Liver (tissue), 9 donors: ENCODE data around the gene TIMM13. TPM values are rescaled to one million over a fixed set of nuclear protein-coding genes. Genes with fewer than 3 reads are reported as not detected.

Experiments used
- DNase-seq: peaks from one replicate; pipeline ENCODE4 v3.0.0-alpha.2; 2017; ENCODE audit warnings: low spot score
- H3K27ac ChIP-seq, 2 donors: one replicate each; pipeline ENCODE4 v1.7.0; 2013; ENCODE audit warnings: inconsistent platforms in 2 of 2, low read length in 2 of 2, control low read depth in 1 of 2, low read depth in 1 of 2, mild to moderate bottlenecking in 1 of 2
- H3K27me3 ChIP-seq, 4 donors: one replicate each; pipeline versions ENCODE4 v1.6.1 to v1.7.0; 2013; ENCODE audit warnings: low read length in 3 of 4, inconsistent platforms in 1 of 4, mild to moderate bottlenecking in 1 of 4, moderate library complexity in 1 of 4; ENCODE audit not compliant: control insufficient read depth in 4 of 4, insufficient read depth in 4 of 4
- H3K36me3 ChIP-seq, 4 donors: one replicate each; pipeline versions ENCODE4 v1.6.1 to v1.7.0; 2013; ENCODE audit warnings: low read length in 3 of 4, mild to moderate bottlenecking in 3 of 4, low read depth in 1 of 4, moderate library complexity in 1 of 4; ENCODE audit not compliant: control insufficient read depth in 4 of 4, insufficient read depth in 3 of 4
- H3K4me1 ChIP-seq, 4 donors: one replicate each; pipeline versions ENCODE4 v1.6.1 to v1.7.0; 2013; ENCODE audit warnings: low read length in 3 of 4, mild to moderate bottlenecking in 3 of 4, moderate library complexity in 1 of 4; ENCODE audit not compliant: control insufficient read depth in 4 of 4, insufficient read depth in 4 of 4
- H3K4me3 ChIP-seq, 3 donors: one replicate each; pipeline versions ENCODE4 v1.6.1 to v1.7.0; 2013; ENCODE audit warnings: low read length in 3 of 3, control low read depth in 1 of 3, low read depth in 1 of 3, mild to moderate bottlenecking in 1 of 3
- H3K9ac ChIP-seq, 2 donors: one replicate each; pipeline ENCODE4 v1.7.0; 2013; ENCODE audit warnings: low read length in 2 of 2, mild to moderate bottlenecking in 2 of 2, moderate library complexity in 2 of 2, control low read depth in 1 of 2, low read depth in 1 of 2
- H3K9me3 ChIP-seq, 4 donors: one replicate each; pipeline versions ENCODE4 v1.6.1 to v1.7.0; 2013; ENCODE audit warnings: low read length in 3 of 4; ENCODE audit not compliant: control insufficient read depth in 4 of 4
- CTCF ChIP-seq: fragments of 150-350 bp; IDR thresholded peaks from 2 replicates; pipeline ENCODE4 v1.5.1; 2017; ENCODE audit warnings: improper control_type of control experiment, low read depth, low read length; ENCODE audit not compliant: missing input control
- FOXA2 ChIP-seq: IDR thresholded peaks from 2 replicates; pipeline ENCODE4 v1.6.1; 2016; ENCODE audit warnings: antibody characterized with exemption
- HNF4A ChIP-seq, 2 donors: conservative IDR thresholded peaks; 2 replicates each; pipeline ENCODE4 v1.6.1; 2016; ENCODE audit warnings: antibody characterized with exemption in 2 of 2, mild to moderate bottlenecking in 2 of 2
- HNF4G ChIP-seq: IDR thresholded peaks from 2 replicates; pipeline ENCODE4 v1.6.1; 2016; ENCODE audit warnings: antibody characterized with exemption
- RAD21 ChIP-seq, 2 donors: IDR thresholded peaks; 2 replicates each; pipeline ENCODE4 v1.6.1; 2016; ENCODE audit warnings: antibody characterized with exemption in 2 of 2, mild to moderate bottlenecking in 2 of 2
- RXRA ChIP-seq, 2 donors: IDR thresholded peaks; 2 replicates each; pipeline ENCODE4 v1.6.1; 2017 to 2018; ENCODE audit warnings: antibody characterized with exemption in 2 of 2, mild to moderate bottlenecking in 1 of 2
- YY1 ChIP-seq: IDR thresholded peaks from 2 replicates; pipeline ENCODE4 v1.6.1; 2016; ENCODE audit warnings: antibody characterized with exemption, mild to moderate bottlenecking
- WGBS: extraction: QIAGEN DNeasy Blood & Tissue Kit; methylation state at CpG from one replicate; pipeline ENCODE4 v1.1.7; 2013; 5-methylcytosine and 5-hydroxymethylcytosine counted together
- polyA plus RNA-seq, 2 donors: library from polyadenylated mRNA; stranded (reverse) in 1 of 2; unstranded in 1 of 2; fragments of 200-250 nt in 1 of 2; fragments of >200 nt in 1 of 2; fragmentation: Nextera tagmentation in 1 of 2; extraction: Ambion mirVana in 1 of 2; gene quantifications; one replicate each; pipeline versions ENCODE4 v1.2.1 to v1.2.3, GENCODE V29; 2013 to 2015
- total RNA-seq, 2 donors: library from RNA; depleted of rRNA; stranded (reverse); fragments of >200 nt; gene quantifications; one replicate each; pipeline ENCODE4 v1.2.3, GENCODE V29; 2014
- TF ChIP-seq, protein P1 (sequence below): IDR thresholded peaks from 2 replicates; pipeline ENCODE4 v1.6.1; 2016; ENCODE audit warnings: antibody characterized with exemption, mild to moderate bottlenecking
- donor health status: healthy.
- donor health status: healthy.
- donor health status: healthy.
- donor health status: healthy.
- donor health status: healthy.

The TIMM13 gene
- total and polyA plus RNA-seq, 4 donors = 21.6 to 137 (median 43.4) TPM

DNA sequence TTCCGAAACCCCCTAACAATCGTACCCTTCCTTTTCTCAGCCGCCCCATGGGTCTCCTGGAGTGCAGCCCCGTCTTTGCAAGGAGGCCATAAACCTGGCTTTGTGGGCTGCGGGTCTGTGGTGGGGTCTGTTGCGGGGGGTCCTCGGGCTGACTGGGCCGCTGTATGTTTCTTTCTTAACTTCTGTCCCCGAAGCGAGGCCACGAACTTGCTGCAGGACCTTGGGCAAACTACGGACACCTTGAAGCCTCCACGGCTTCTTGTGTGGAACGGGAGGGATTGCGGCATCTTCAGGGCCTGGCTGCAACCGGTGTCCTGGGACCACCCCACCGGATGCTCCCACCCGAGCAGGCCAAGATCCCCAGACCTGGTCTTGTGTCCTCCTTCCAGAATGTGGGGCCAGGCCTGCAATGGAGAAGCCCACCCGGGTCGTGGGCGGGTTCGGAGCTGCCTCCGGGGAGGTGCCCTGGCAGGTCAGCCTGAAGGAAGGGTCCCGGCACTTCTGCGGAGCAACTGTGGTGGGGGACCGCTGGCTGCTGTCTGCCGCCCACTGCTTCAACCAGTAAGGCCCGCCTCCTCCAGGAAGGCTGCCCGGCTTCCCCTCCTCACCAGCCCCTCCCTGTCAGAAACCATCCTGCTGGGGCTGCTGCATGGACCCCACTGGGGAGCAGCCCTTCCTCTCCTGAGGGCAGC is 12.0 kb downstream of the TIMM13 start:
- peaks cover 0 to 2% (median under 1%) of the 10 kb centered on the region in 4 donors for H3K36me3 ChIP-seq
- H3K9ac ChIP-seq = no peak overlapping the region
- 90% methylated on average over 29 of the region's 29 CpGs for WGBS
- no peaks in the 10 kb centered on the region for H3K9me3 ChIP-seq
- DNase-seq = no peak
- TF ChIP-seq HNF4G (no peak), RAD21 (IDR thresholded peaks at IDR 0.05) (no peak), FOXA2 (no peak), CTCF (no peak), YY1 (no peak), RXRA (IDR thresholded peaks at IDR 0.05) (no peak)
- TF ChIP-seq, protein P1, sequence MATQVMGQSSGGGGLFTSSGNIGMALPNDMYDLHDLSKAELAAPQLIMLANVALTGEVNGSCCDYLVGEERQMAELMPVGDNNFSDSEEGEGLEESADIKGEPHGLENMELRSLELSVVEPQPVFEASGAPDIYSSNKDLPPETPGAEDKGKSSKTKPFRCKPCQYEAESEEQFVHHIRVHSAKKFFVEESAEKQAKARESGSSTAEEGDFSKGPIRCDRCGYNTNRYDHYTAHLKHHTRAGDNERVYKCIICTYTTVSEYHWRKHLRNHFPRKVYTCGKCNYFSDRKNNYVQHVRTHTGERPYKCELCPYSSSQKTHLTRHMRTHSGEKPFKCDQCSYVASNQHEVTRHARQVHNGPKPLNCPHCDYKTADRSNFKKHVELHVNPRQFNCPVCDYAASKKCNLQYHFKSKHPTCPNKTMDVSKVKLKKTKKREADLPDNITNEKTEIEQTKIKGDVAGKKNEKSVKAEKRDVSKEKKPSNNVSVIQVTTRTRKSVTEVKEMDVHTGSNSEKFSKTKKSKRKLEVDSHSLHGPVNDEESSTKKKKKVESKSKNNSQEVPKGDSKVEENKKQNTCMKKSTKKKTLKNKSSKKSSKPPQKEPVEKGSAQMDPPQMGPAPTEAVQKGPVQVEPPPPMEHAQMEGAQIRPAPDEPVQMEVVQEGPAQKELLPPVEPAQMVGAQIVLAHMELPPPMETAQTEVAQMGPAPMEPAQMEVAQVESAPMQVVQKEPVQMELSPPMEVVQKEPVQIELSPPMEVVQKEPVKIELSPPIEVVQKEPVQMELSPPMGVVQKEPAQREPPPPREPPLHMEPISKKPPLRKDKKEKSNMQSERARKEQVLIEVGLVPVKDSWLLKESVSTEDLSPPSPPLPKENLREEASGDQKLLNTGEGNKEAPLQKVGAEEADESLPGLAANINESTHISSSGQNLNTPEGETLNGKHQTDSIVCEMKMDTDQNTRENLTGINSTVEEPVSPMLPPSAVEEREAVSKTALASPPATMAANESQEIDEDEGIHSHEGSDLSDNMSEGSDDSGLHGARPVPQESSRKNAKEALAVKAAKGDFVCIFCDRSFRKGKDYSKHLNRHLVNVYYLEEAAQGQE = no peak
- H3K4me1 ChIP-seq = peaks cover 5 to 6% (median 6%) of the 10 kb centered on the region in 4 donors
- H3K4me3 ChIP-seq = no peak overlapping the region
- H3K27me3 ChIP-seq = no peaks in the 10 kb centered on the region
- no peak overlapping the region for H3K27ac ChIP-seq

GRCh38 chr19:2413629-2414028 is 13.8 kb downstream of the TIMM13 start:
- TF ChIP-seq, protein P1 = no peak
- no peak for TF ChIP-seq HNF4A (conservative IDR thresholded peaks at IDR 0.05)
- Histone ChIP-seq H3K4me1 (peaks cover 5 to 6% (median 6%) of the 10 kb centered on the region in 4 donors), H3K9ac (no peak overlapping the region), H3K36me3 (peaks cover 0 to 6% (median 0%) of the 10 kb centered on the region in 4 donors), H3K9me3 (no peaks in the 10 kb centered on the region), H3K4me3 (no peak overlapping the region), H3K27me3 (no peaks in the 10 kb centered on the region), H3K27ac (no peak overlapping the region)
- WGBS = 94% methylated on average over 16 of the region's 16 CpGs
- no peak for DNase-seq
